Right lobe of liver (tissue), 4 donors: Measurements from ENCODE around the gene TNPO2.

Source experiments
- POLR2A ChIP-seq: fragments of 450-650 bp; IDR thresholded peaks from one replicate; pipeline ENCODE4 v1.6.1; 2017; ENCODE audit warnings: antibody characterized with exemption, mild to moderate bottlenecking
- TF ChIP-seq, protein P1 (sequence below), 4 donors: fragments of 200-600 bp in 3 of 4; fragments of 450-650 bp in 1 of 4; IDR thresholded peaks; one replicate each; pipeline versions ENCODE4 v1.5.1 to v1.8.0; 2016 to 2022; ENCODE audit warnings: antibody characterized with exemption in 4 of 4, mild to moderate bottlenecking in 2 of 4
- donor health status: DM: no; HTN: no; CAD: no.
- donor health status: DM: no; HTN: no; CAD: no.
- donor health status: DM: no; HTN: yes; CAD: no.

DNA sequence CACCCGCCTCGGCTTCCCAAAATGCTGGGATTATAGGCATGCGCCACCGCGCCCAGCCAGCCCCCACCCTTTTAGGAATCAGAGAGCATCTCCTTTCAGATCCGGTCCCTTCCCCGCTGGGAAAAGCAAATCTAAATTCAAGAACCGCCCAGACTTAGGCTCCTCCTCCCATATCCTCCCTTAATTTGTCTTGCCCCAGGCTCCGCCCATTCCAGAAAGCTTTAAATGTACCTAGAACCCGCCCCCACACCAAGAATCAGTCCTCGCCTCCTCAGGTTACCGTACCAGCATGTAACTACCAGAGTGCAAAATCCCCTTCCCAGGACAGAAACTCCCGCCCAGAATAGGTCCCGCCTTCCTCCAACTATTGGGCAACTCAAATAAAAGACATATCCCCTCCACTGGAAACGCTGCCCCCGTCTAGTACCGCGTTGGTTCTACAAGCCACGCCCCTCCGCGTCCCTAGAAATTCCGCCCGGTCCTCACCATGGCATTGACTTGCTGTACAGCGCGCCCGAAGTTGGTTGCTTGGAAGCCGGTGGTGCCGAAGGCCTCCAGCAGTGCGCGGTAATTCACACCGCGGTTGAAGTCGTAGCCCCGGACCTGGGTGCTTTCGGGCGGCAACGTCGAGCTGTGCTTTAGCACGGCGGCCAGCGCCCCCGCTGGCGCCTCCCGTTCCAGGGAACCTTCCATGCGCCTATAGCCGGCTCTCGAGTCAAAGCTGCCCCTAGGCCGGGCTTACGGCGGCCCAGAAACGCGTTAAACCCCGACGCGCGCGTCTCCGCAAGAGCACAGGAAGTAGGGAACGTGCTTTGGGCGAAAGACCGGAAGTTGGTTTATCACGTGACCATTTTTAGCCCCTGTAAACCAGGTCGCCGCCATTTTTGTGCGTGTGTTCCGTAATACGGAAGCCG lies 42.4 kb downstream of the TNPO2 start, which contains the start of gene DHPS:
- TF ChIP-seq, protein P1, sequence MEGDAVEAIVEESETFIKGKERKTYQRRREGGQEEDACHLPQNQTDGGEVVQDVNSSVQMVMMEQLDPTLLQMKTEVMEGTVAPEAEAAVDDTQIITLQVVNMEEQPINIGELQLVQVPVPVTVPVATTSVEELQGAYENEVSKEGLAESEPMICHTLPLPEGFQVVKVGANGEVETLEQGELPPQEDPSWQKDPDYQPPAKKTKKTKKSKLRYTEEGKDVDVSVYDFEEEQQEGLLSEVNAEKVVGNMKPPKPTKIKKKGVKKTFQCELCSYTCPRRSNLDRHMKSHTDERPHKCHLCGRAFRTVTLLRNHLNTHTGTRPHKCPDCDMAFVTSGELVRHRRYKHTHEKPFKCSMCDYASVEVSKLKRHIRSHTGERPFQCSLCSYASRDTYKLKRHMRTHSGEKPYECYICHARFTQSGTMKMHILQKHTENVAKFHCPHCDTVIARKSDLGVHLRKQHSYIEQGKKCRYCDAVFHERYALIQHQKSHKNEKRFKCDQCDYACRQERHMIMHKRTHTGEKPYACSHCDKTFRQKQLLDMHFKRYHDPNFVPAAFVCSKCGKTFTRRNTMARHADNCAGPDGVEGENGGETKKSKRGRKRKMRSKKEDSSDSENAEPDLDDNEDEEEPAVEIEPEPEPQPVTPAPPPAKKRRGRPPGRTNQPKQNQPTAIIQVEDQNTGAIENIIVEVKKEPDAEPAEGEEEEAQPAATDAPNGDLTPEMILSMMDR (IDR thresholded peaks at IDR 0.05), result no peak
- peak; percentile 66 for TF ChIP-seq POLR2A
